Measurements from ENCODE around the gene MATN4.

DNA sequence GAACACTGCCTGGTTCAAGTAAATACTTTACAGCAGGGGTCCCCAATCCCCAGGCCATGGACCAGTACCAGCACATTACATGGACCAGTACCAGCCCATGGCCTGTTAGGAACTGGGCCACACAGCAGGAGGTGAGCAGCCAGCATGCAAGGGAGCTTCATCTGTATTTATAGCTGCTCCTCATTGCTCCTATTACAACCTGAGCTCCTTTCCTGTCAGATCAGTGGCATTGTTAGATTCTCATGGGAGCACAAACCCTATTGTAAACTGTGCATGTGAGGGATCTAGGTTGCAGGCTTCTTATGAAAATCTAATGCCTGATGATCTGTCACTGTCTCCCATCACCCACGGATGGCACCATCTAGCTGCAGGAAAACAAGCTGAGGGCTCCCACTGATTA lies 13.4 kb downstream of the MATN4 start:
- TF ChIP-seq, protein P1, sequence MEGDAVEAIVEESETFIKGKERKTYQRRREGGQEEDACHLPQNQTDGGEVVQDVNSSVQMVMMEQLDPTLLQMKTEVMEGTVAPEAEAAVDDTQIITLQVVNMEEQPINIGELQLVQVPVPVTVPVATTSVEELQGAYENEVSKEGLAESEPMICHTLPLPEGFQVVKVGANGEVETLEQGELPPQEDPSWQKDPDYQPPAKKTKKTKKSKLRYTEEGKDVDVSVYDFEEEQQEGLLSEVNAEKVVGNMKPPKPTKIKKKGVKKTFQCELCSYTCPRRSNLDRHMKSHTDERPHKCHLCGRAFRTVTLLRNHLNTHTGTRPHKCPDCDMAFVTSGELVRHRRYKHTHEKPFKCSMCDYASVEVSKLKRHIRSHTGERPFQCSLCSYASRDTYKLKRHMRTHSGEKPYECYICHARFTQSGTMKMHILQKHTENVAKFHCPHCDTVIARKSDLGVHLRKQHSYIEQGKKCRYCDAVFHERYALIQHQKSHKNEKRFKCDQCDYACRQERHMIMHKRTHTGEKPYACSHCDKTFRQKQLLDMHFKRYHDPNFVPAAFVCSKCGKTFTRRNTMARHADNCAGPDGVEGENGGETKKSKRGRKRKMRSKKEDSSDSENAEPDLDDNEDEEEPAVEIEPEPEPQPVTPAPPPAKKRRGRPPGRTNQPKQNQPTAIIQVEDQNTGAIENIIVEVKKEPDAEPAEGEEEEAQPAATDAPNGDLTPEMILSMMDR (IDR thresholded peaks at IDR 0.05; ENCODE audit: insufficient read depth, low read length, poor library complexity, severe bottlenecking): no peak
- no peak for TF ChIP-seq EZH2phosphoT487 (conservative IDR thresholded peaks at IDR 0.05; ENCODE audit: low read length)
